SU-DHL-6 (cell line): ENCODE results near the gene CAPN13.

Source experiments
- H2AFZ ChIP-seq: fragments of 200-600 bp; sonication (generic); 2 replicates; pipeline ENCODE4 v1.6.1; 2014; ENCODE audit warnings: low read depth, mild to moderate bottlenecking, moderate library complexity, mixed read lengths, antibody characterized with exemption, low read length; ENCODE audit not compliant: severe bottlenecking
- H3F3A ChIP-seq: fragments of 200-600 bp; shearing (Covaris generic); 2 replicates; pipeline ENCODE4 v1.6.0; 2016; ENCODE audit warnings: antibody characterized with exemption, mild to moderate bottlenecking; ENCODE audit not compliant: insufficient read depth
- H3K27ac ChIP-seq: fragments of 200-600 bp; sonication (generic); 2 replicates; pipeline ENCODE4 v1.5.1; 2016; ENCODE audit warnings: low read depth, mild to moderate bottlenecking, low read length, moderate library complexity, mixed read lengths
- H3K27me3 ChIP-seq: fragments of 200-600 bp; sonication (generic), shearing (Covaris generic); 2 replicates; pipeline ENCODE4 v1.6.0; 2014; ENCODE audit warnings: mild to moderate bottlenecking, low read length
- H3K36me3 ChIP-seq: fragments of 200-600 bp; sonication (generic); 2 replicates; pipeline ENCODE4 v1.6.1; 2014; ENCODE audit warnings: mild to moderate bottlenecking, low read length, mixed read lengths
- H3K4me2 ChIP-seq: fragments of 300-600, 200-600 bp; shearing (Covaris generic), sonication (generic); 2 replicates; pipeline ENCODE4 v1.6.0; 2014; ENCODE audit warnings: low read length, low read depth, mild to moderate bottlenecking; ENCODE audit not compliant: poor library complexity, severe bottlenecking
- H3K4me3 ChIP-seq: fragments of 200-600 bp; sonication (generic); 2 replicates; pipeline ENCODE4 v1.5.1; 2014; ENCODE audit warnings: antibody characterized with exemption, low read length, mild to moderate bottlenecking, mixed read lengths; ENCODE audit not compliant: insufficient read depth, poor library complexity, severe bottlenecking
- H3K79me2 ChIP-seq: fragments of 200-600 bp; sonication (generic); 2 replicates; pipeline ENCODE4 v1.6.1; 2014; ENCODE audit warnings: mild to moderate bottlenecking, low read length, moderate library complexity; ENCODE audit not compliant: insufficient read depth
- H3K9ac ChIP-seq: fragments of 200-600 bp; sonication (generic); 2 replicates; pipeline ENCODE4 v1.7.0; 2014; ENCODE audit warnings: mild to moderate bottlenecking, low read length
- H3K9me2 ChIP-seq: fragments of 200-600 bp; sonication (generic); replicated peaks from 2 replicates; pipeline ENCODE4 v1.6.1; 2014; ENCODE audit warnings: low read length; ENCODE audit not compliant: insufficient read depth
- H3K9me3 ChIP-seq: fragments of 200-600 bp; sonication (generic); 2 replicates; pipeline ENCODE4 v1.6.1; 2014; ENCODE audit warnings: low read length, mixed read lengths; ENCODE audit not compliant: insufficient read depth
- H4K20me1 ChIP-seq: fragments of 200-600 bp; sonication (generic); 2 replicates; pipeline ENCODE4 v1.6.1; 2014; ENCODE audit warnings: low read depth, mild to moderate bottlenecking, antibody characterized with exemption, low read length, moderate library complexity, mixed read lengths
- EZH2phosphoT487 ChIP-seq: fragments of 200-600 bp; sonication (generic), shearing (Covaris generic); conservative IDR thresholded peaks from 2 replicates; pipeline ENCODE4 v1.6.1; 2018; ENCODE audit warnings: mild to moderate bottlenecking, antibody characterized with exemption, low read length, moderate library complexity, mixed read lengths
- TF ChIP-seq, protein P1 (sequence below): fragments of 200-600 bp; sonication (generic); IDR thresholded peaks from one replicate; pipeline ENCODE4 v1.5.1; 2017; ENCODE audit warnings: antibody characterized with exemption, mild to moderate bottlenecking, low read length, moderate library complexity; ENCODE audit not compliant: insufficient read depth, poor library complexity, severe bottlenecking

The CAPN13 gene

DNA sequence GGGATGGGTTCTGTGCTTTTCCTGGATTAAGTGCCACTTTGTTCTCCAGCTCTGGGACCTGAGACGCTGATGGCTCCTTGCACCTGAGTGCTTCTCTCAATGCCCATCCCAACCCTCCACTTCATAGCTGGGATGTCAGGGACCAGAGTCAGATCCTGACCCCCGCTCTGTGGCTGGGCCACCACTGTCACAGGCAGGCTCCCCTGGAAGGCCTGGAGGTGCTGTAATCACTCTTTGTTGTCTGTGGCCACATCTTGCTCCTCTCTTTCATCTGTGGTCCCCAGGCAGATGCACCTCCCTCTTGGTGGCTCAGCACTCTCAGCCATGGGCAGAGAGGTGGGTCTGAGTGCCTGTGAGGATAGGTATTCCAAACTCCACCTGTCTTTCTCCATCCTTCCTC is 62.4 kb downstream of the CAPN13 start:
- no peaks in the 10 kb centered on the region for H3K9me2 ChIP-seq
- H3K79me2 ChIP-seq: no peaks in the 10 kb centered on the region
- H2AFZ ChIP-seq: no peak overlapping the region
- no peak overlapping the region for H3K4me2 ChIP-seq
- no peak overlapping the region for H3K4me3 ChIP-seq
- no peaks in the 10 kb centered on the region for H4K20me1 ChIP-seq
- TF ChIP-seq, protein P1, sequence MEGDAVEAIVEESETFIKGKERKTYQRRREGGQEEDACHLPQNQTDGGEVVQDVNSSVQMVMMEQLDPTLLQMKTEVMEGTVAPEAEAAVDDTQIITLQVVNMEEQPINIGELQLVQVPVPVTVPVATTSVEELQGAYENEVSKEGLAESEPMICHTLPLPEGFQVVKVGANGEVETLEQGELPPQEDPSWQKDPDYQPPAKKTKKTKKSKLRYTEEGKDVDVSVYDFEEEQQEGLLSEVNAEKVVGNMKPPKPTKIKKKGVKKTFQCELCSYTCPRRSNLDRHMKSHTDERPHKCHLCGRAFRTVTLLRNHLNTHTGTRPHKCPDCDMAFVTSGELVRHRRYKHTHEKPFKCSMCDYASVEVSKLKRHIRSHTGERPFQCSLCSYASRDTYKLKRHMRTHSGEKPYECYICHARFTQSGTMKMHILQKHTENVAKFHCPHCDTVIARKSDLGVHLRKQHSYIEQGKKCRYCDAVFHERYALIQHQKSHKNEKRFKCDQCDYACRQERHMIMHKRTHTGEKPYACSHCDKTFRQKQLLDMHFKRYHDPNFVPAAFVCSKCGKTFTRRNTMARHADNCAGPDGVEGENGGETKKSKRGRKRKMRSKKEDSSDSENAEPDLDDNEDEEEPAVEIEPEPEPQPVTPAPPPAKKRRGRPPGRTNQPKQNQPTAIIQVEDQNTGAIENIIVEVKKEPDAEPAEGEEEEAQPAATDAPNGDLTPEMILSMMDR: no peak
- no peak for TF ChIP-seq EZH2phosphoT487
- no peaks in the 10 kb centered on the region for H3F3A ChIP-seq
- no peak overlapping the region for H3K27ac ChIP-seq
- no peaks in the 10 kb centered on the region for H3K9me3 ChIP-seq
- no peaks in the 10 kb centered on the region for H3K27me3 ChIP-seq
- no peaks in the 10 kb centered on the region for H3K36me3 ChIP-seq
- no peak overlapping the region for H3K9ac ChIP-seq

DNA sequence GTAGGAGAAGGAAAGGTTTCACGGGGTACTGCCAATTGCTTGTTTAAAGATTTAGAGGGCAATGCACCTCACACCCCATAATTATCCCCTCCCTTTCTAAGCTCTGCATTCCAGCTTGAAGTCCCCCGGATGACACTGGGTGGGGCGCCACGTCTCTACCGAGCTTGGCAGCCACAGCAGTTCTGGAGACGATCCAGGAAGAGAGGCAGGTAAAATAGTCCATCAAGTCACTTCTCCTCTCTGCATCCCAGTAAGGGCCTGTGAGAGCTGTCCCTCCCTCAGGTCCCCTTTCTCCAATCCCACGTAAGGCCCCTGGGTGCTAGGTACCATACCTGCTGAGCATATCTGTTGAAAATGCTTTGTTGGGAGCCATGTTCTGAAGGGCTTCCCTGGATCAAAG is 65.7 kb downstream of the CAPN13 start:
- Histone ChIP-seq H3F3A (no peaks in the 10 kb centered on the region), H3K4me2 (no peak overlapping the region), H4K20me1 (no peaks in the 10 kb centered on the region), H2AFZ (no peak overlapping the region), H3K79me2 (no peaks in the 10 kb centered on the region), H3K27me3 (no peaks in the 10 kb centered on the region), H3K9ac (no peak overlapping the region), H3K9me3 (no peaks in the 10 kb centered on the region), H3K36me3 (no peaks in the 10 kb centered on the region), H3K9me2 (no peaks in the 10 kb centered on the region), H3K4me3 (no peak overlapping the region), H3K27ac (no peak overlapping the region)
- TF ChIP-seq EZH2phosphoT487: no peak
- TF ChIP-seq, protein P1: no peak

DNA sequence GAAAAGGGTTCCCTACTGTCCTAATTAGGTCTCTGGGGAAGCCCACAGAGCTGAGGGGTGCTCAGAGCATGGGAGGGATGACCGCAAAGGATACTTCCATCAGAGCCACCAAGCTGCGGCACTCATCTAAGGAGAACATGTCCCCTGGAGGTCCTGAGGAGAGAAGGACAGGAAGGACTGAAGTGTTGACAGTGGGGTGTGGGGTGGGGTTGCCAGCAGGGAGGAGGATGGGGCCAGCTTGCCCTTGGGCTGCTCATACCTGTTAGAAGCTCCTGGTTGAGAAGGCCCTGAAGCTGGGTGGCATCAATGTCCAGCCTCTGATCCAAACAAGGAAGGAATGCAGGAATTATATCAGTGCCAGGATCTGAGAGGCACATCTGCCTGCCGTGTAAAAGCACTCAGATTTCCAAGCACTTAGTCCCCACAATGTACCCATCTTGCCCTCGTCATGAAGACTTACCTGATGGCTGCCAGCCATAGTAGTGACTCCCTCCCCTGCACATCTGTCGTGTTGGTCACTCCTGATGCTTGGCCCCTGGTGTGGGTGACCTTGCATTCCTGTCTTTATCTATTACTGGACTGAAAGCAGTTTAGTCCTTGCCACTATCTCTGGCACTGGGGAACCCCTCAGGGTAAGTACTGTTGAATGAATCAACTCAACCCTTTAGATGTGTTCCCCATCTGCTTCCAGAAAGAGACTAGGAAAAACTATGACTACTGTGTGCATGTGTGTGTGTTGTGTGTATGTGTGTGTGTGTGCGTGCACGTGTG is 68.9 kb downstream of the CAPN13 start:
- Histone ChIP-seq H3K27me3 (no peaks in the 10 kb centered on the region), H4K20me1 (no peaks in the 10 kb centered on the region), H3K27ac (no peak overlapping the region), H3F3A (no peaks in the 10 kb centered on the region), H3K9ac (no peak overlapping the region), H3K4me3 (no peak overlapping the region), H2AFZ (no peak overlapping the region), H3K9me2 (no peaks in the 10 kb centered on the region), H3K4me2 (no peak overlapping the region), H3K36me3 (no peaks in the 10 kb centered on the region), H3K79me2 (no peaks in the 10 kb centered on the region), H3K9me3 (no peaks in the 10 kb centered on the region)
- TF ChIP-seq, protein P1: no peak
- no peak for TF ChIP-seq EZH2phosphoT487
